ENCODE results near the gene RNF121.

RNF121 gene

GRCh38 chr11:71963468-71963867, 34.6 kb downstream of the RNF121 start:
- Mint-ChIP-seq H3K4me1 (no peaks in the 10 kb centered on the region), H3K36me3 (ENCODE audit: low read depth) (peaks cover 44% of the 10 kb centered on the region)

GRCh38 chr11:71964641-71965040, 35.8 kb downstream of the RNF121 start:
- Mint-ChIP-seq H3K36me3 (ENCODE audit: low read depth) (peaks cover 46% of the 10 kb centered on the region), H3K27ac (no peak overlapping the region), H3K27me3 (ENCODE audit: low read depth) (no peaks in the 10 kb centered on the region), H3K9me3 (peaks cover 5% of the 10 kb centered on the region), H3K4me3 (no peak overlapping the region), H3K4me1 (no peaks in the 10 kb centered on the region)
- no peak for TF ChIP-seq CTCF (IDR thresholded peaks at IDR 0.05; ENCODE audit: unreplicated experiment in 3 of 3)

More at GRCh38 chr11:71963468-71963867, 34.6 kb downstream of the RNF121 start:
- no peak for TF ChIP-seq CTCF (IDR thresholded peaks at IDR 0.05; ENCODE audit: unreplicated experiment in 3 of 3)
- Mint-ChIP-seq H3K4me3 (no peak overlapping the region), H3K27ac (no peak overlapping the region), H3K27me3 (ENCODE audit: low read depth) (no peaks in the 10 kb centered on the region), H3K9me3 (peaks cover 5% of the 10 kb centered on the region)

GRCh38 chr11:71971680-71972079, 42.8 kb downstream of the RNF121 start:
- no peak for TF ChIP-seq CTCF (IDR thresholded peaks at IDR 0.05; ENCODE audit: unreplicated experiment in 3 of 3)
- no peaks in the 10 kb centered on the region for H3K27me3 Mint-ChIP-seq (ENCODE audit: low read depth)
- H3K36me3 Mint-ChIP-seq (ENCODE audit: low read depth): peaks cover 39% of the 10 kb centered on the region
- H3K4me1 Mint-ChIP-seq: no peaks in the 10 kb centered on the region
- H3K27ac Mint-ChIP-seq: no peak overlapping the region
- no peaks in the 10 kb centered on the region for H3K9me3 Mint-ChIP-seq
- H3K4me3 Mint-ChIP-seq: no peak overlapping the region

GRCh38 chr11:71976551-71976950, 47.7 kb downstream of the RNF121 start:
- no peak for TF ChIP-seq CTCF (IDR thresholded peaks at IDR 0.05; ENCODE audit: unreplicated experiment in 3 of 3)
- H3K4me1 Mint-ChIP-seq: no peaks in the 10 kb centered on the region
- no peak overlapping the region for H3K4me3 Mint-ChIP-seq
- no peak overlapping the region for H3K27ac Mint-ChIP-seq
- no peaks in the 10 kb centered on the region for H3K9me3 Mint-ChIP-seq
- H3K36me3 Mint-ChIP-seq (ENCODE audit: low read depth): peaks cover 29% of the 10 kb centered on the region
- H3K27me3 Mint-ChIP-seq (ENCODE audit: low read depth): no peaks in the 10 kb centered on the region

DNA sequence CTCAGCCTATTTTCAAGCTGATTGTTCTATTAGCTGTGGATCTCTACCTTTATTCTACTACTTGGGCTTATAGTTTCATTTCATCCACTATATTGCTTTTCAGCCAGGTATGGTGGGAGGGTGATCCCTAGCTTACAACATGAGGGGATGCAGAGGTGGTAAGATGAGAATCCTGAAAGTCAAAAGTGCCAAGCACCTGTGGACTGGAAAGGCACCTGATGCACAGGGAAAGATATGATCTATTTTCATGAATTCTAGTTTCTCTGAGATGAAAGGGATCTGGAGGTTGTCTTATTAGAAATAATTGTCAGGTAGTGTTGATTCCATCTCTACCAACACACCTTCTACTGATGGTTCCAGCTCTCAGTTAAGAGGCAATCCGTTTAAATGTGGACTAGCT, 48.2 kb downstream of the RNF121 start:
- Mint-ChIP-seq H3K27me3 (ENCODE audit: low read depth) (no peaks in the 10 kb centered on the region), H3K36me3 (ENCODE audit: low read depth) (peaks cover 24% of the 10 kb centered on the region), H3K27ac (no peak overlapping the region), H3K9me3 (no peaks in the 10 kb centered on the region), H3K4me3 (no peak overlapping the region), H3K4me1 (no peaks in the 10 kb centered on the region)
- no peak for TF ChIP-seq CTCF (IDR thresholded peaks at IDR 0.05; ENCODE audit: unreplicated experiment in 3 of 3)

DNA sequence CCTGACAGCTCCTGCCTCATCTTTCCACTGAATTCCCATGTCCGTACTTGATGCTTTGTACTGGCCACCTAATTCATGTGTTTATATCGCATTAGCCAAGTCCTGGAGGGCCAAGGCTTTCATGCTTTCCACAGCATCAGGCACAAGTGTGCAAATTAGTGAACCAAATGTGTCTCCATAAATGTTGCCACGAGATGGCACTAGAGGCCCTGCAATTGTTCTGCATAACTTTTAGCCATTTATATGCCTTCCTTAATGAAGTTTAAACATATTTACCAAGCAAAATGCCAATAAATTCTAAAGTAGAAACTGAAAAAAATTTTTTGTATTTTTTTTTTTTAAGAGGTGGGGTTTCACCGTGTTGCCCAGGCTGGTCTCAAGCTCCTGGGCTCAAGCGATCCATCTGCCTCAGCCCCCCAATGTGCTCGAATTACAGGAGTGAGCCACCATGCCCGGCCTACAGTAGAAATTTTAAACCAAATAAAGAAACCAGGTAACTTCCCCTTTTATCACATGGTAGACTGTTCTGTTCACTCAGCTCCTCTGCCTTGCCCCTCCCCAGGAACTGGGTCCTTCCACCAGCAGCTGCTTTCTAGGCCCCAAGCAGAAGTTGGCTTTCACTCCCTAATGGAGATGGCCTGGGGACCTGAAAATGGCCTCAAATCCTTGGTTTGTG, 49.0 kb downstream of the RNF121 start:
- H3K4me3 Mint-ChIP-seq: no peak overlapping the region
- H3K36me3 Mint-ChIP-seq (ENCODE audit: low read depth): peaks cover 23% of the 10 kb centered on the region
- no peaks in the 10 kb centered on the region for H3K27me3 Mint-ChIP-seq (ENCODE audit: low read depth)
- peak; percentile 63 to 74 (median 71) for TF ChIP-seq CTCF (IDR thresholded peaks at IDR 0.05; ENCODE audit: unreplicated experiment in 3 of 3)
- H3K27ac Mint-ChIP-seq: no peak overlapping the region
- no peaks in the 10 kb centered on the region for H3K9me3 Mint-ChIP-seq
- H3K4me1 Mint-ChIP-seq: no peaks in the 10 kb centered on the region
